ENCODE data around the gene CCDC40.

- no peak for TF ChIP-seq PITX1 (CRISPR knock-in tag; IDR thresholded peaks at IDR 0.05)
- TF ChIP-seq RAD51 (IDR thresholded peaks at IDR 0.05; ENCODE audit: borderline replicate concordance): no peak
- no peak for TF ChIP-seq NBN (conservative IDR thresholded peaks at IDR 0.05)
- TF ChIP-seq ZNF280B (CRISPR knock-in tag; IDR thresholded peaks at IDR 0.05; ENCODE audit: borderline replicate concordance): no peak
- TF ChIP-seq RAD21 (CRISPR knock-in tag; IDR thresholded peaks at IDR 0.05): no peak
Measured at GRCh38 chr17:80141463-80142165, 105.2 kb downstream of the CCDC40 start.
